ENCODE data around the gene RGS3.

The RGS3 gene

DNA sequence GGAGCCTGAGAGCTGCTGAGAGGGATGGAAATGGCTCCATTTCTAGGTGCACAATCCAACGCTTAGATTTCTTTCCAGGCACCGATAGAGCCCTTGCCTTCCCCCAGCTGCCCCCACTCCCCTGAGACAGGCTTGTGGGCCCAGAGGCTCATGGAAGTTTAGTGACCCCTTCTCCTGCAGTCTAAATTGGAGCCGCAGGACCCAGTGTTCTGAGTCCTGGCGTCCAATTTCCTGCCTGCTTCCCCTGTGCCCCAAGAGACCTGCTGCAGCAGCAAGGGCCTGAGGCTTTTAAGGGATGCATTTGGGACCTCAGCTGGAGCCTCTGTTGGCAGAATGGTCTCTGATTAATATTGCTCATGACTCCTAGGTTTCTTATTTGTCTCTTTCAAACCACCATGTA lies 61.7 kb downstream of the RGS3 start:
- Histone ChIP-seq H3K36me3 (ENCODE audit: control insufficient read depth in 1 of 2, insufficient read depth in 2 of 2, low read depth in 1 of 2, low read length in 2 of 2) (peaks cover 0 to 35% of the 10 kb centered on the region in 2 experiments), H3K18ac (ENCODE audit: low read depth in 1 of 2, low read length in 2 of 2) (no peak overlapping the region), H3K9ac (ENCODE audit: low read length) (no peak overlapping the region), H3K27me3 (ENCODE audit: control insufficient read depth in 1 of 2, insufficient read depth in 1 of 2, low read length in 2 of 2) (peaks cover 0 to 40% of the 10 kb centered on the region in 2 experiments), H3K14ac (ENCODE audit: low read length in 2 of 2) (no peak overlapping the region), H3K4me3 (ENCODE audit: insufficient read depth in 1 of 2, low read depth in 1 of 2, low read length in 2 of 2) (no peak overlapping the region), H2BK5ac (ENCODE audit: low read depth, low read length, poor library complexity, severe bottlenecking) (no peak overlapping the region), H4K91ac (ENCODE audit: low read length) (no peak overlapping the region), H3K23ac (ENCODE audit: low read length in 2 of 2) (no peak overlapping the region), H3K27ac (ENCODE audit: low read length, poor library complexity, severe bottlenecking) (no peak overlapping the region), H4K8ac (ENCODE audit: low read length) (no peak overlapping the region), H3K9me3 (ENCODE audit: control insufficient read depth, low read length) (no peaks in the 10 kb centered on the region), H3K4me2 (ENCODE audit: low read length, poor library complexity, severe bottlenecking) (no peak overlapping the region), H2BK15ac (ENCODE audit: low read depth, poor library complexity, severe bottlenecking) (no peak overlapping the region), H3K79me1 (replicated peaks; ENCODE audit: low read length, poor library complexity, severe bottlenecking) (peaks cover 15% of the 10 kb centered on the region), H2BK120ac (ENCODE audit: low read depth, low read length) (no peak overlapping the region), H2AK5ac (ENCODE audit: low read length, severe bottlenecking) (no peak overlapping the region), H3K4ac (ENCODE audit: low read depth in 1 of 2, low read length in 2 of 2) (no peak overlapping the region), H3K4me1 (ENCODE audit: control insufficient read depth, insufficient read depth, low read depth, low read length) (peaks cover 20% of the 10 kb centered on the region), H2BK12ac (ENCODE audit: low read length in 2 of 2) (no peak overlapping the region), H2AFZ (ENCODE audit: low read depth, low read length) (no peak overlapping the region)
- DNase-seq = no peak
- WGBS = 90% methylated on average over 4 of the region's 4 CpGs

GRCh38 chr9:113525831-113526230 lies 62.3 kb downstream of the RGS3 start:
- Histone ChIP-seq H3K9me3 (ENCODE audit: control insufficient read depth, low read length) (no peaks in the 10 kb centered on the region), H3K18ac (ENCODE audit: low read depth in 1 of 2, low read length in 2 of 2) (no peak overlapping the region), H3K14ac (ENCODE audit: low read length in 2 of 2) (no peak overlapping the region), H3K4me3 (ENCODE audit: insufficient read depth in 1 of 2, low read depth in 1 of 2, low read length in 2 of 2) (no peak overlapping the region), H2AFZ (ENCODE audit: low read depth, low read length) (no peak overlapping the region), H3K4me2 (ENCODE audit: low read length, poor library complexity, severe bottlenecking) (no peak overlapping the region), H4K91ac (ENCODE audit: low read length) (no peak overlapping the region), H4K8ac (ENCODE audit: low read length) (no peak overlapping the region), H3K27me3 (ENCODE audit: control insufficient read depth in 1 of 2, insufficient read depth in 1 of 2, low read length in 2 of 2) (peaks cover 0 to 44% of the 10 kb centered on the region in 2 experiments), H3K4ac (ENCODE audit: low read depth in 1 of 2, low read length in 2 of 2) (no peak overlapping the region), H3K27ac (ENCODE audit: low read length, poor library complexity, severe bottlenecking) (no peak overlapping the region), H2BK120ac (ENCODE audit: low read depth, low read length) (no peak overlapping the region), H2BK12ac (ENCODE audit: low read length in 2 of 2) (no peak overlapping the region), H2BK5ac (ENCODE audit: low read depth, low read length, poor library complexity, severe bottlenecking) (no peak overlapping the region), H3K79me1 (replicated peaks; ENCODE audit: low read length, poor library complexity, severe bottlenecking) (peaks cover 15% of the 10 kb centered on the region), H3K36me3 (ENCODE audit: control insufficient read depth in 1 of 2, insufficient read depth in 2 of 2, low read depth in 1 of 2, low read length in 2 of 2) (peaks cover 0 to 35% of the 10 kb centered on the region in 2 experiments), H3K23ac (ENCODE audit: low read length in 2 of 2) (no peak overlapping the region), H2AK5ac (ENCODE audit: low read length, severe bottlenecking) (no peak overlapping the region), H2BK15ac (ENCODE audit: low read depth, poor library complexity, severe bottlenecking) (no peak overlapping the region), H3K9ac (ENCODE audit: low read length) (no peak overlapping the region), H3K4me1 (ENCODE audit: control insufficient read depth, insufficient read depth, low read depth, low read length) (peaks cover 16% of the 10 kb centered on the region)
- no peak for DNase-seq
- WGBS = 95% methylated on average over 8 of the region's 8 CpGs

GRCh38 chr9:113526231-113526746 lies 62.8 kb downstream of the RGS3 start:
- H3K27me3 ChIP-seq (ENCODE audit: control insufficient read depth in 1 of 2, insufficient read depth in 1 of 2, low read length in 2 of 2) = peaks cover 0 to 49% of the 10 kb centered on the region in 2 experiments
- H3K18ac ChIP-seq (ENCODE audit: low read depth in 1 of 2, low read length in 2 of 2) = no peak overlapping the region
- H3K4me2 ChIP-seq (ENCODE audit: low read length, poor library complexity, severe bottlenecking) = no peak overlapping the region
- no peak overlapping the region for H2BK15ac ChIP-seq (ENCODE audit: low read depth, poor library complexity, severe bottlenecking)
- no peak overlapping the region for H4K8ac ChIP-seq (ENCODE audit: low read length)
- no peaks in the 10 kb centered on the region for H3K9me3 ChIP-seq (ENCODE audit: control insufficient read depth, low read length)
- H2BK120ac ChIP-seq (ENCODE audit: low read depth, low read length) = no peak overlapping the region
- H2BK12ac ChIP-seq (ENCODE audit: low read length in 2 of 2) = no peak overlapping the region
- H3K4me1 ChIP-seq (ENCODE audit: control insufficient read depth, insufficient read depth, low read depth, low read length) = peaks cover 16% of the 10 kb centered on the region
- no peak overlapping the region for H2AFZ ChIP-seq (ENCODE audit: low read depth, low read length)
- no peak overlapping the region for H3K9ac ChIP-seq (ENCODE audit: low read length)
- no peak overlapping the region for H3K4me3 ChIP-seq (ENCODE audit: insufficient read depth in 1 of 2, low read depth in 1 of 2, low read length in 2 of 2)
- no peak overlapping the region for H2AK5ac ChIP-seq (ENCODE audit: low read length, severe bottlenecking)
- H2BK5ac ChIP-seq (ENCODE audit: low read depth, low read length, poor library complexity, severe bottlenecking) = no peak overlapping the region
- H3K23ac ChIP-seq (ENCODE audit: low read length in 2 of 2) = no peak overlapping the region
- no peak overlapping the region for H3K14ac ChIP-seq (ENCODE audit: low read length in 2 of 2)
- peaks cover 0 to 35% of the 10 kb centered on the region in 2 experiments for H3K36me3 ChIP-seq (ENCODE audit: control insufficient read depth in 1 of 2, insufficient read depth in 2 of 2, low read depth in 1 of 2, low read length in 2 of 2)
- H4K91ac ChIP-seq (ENCODE audit: low read length) = no peak overlapping the region
- H3K4ac ChIP-seq (ENCODE audit: low read depth in 1 of 2, low read length in 2 of 2) = no peak overlapping the region
- 96% methylated on average over 7 of the region's 8 CpGs for WGBS
- peaks cover 15% of the 10 kb centered on the region for H3K79me1 ChIP-seq (replicated peaks; ENCODE audit: low read length, poor library complexity, severe bottlenecking)
- no peak for DNase-seq
- H3K27ac ChIP-seq (ENCODE audit: low read length, poor library complexity, severe bottlenecking) = no peak overlapping the region

GRCh38 chr9:113526841-113527240 lies 63.3 kb downstream of the RGS3 start:
- Histone ChIP-seq H3K27ac (ENCODE audit: low read length, poor library complexity, severe bottlenecking) (no peak overlapping the region), H3K9ac (ENCODE audit: low read length) (no peak overlapping the region), H3K4me2 (ENCODE audit: low read length, poor library complexity, severe bottlenecking) (no peak overlapping the region), H2BK5ac (ENCODE audit: low read depth, low read length, poor library complexity, severe bottlenecking) (no peak overlapping the region), H2BK120ac (ENCODE audit: low read depth, low read length) (no peak overlapping the region), H3K36me3 (ENCODE audit: control insufficient read depth in 1 of 2, insufficient read depth in 2 of 2, low read depth in 1 of 2, low read length in 2 of 2) (peaks cover 0 to 35% of the 10 kb centered on the region in 2 experiments), H4K8ac (ENCODE audit: low read length) (no peak overlapping the region), H4K91ac (ENCODE audit: low read length) (no peak overlapping the region), H3K9me3 (ENCODE audit: control insufficient read depth, low read length) (no peaks in the 10 kb centered on the region), H2BK12ac (ENCODE audit: low read length in 2 of 2) (no peak overlapping the region), H2BK15ac (ENCODE audit: low read depth, poor library complexity, severe bottlenecking) (no peak overlapping the region), H3K23ac (ENCODE audit: low read length in 2 of 2) (no peak overlapping the region), H3K27me3 (ENCODE audit: control insufficient read depth in 1 of 2, insufficient read depth in 1 of 2, low read length in 2 of 2) (peaks cover 0 to 52% of the 10 kb centered on the region in 2 experiments), H3K18ac (ENCODE audit: low read depth in 1 of 2, low read length in 2 of 2) (no peak overlapping the region), H2AFZ (ENCODE audit: low read depth, low read length) (no peak overlapping the region), H3K79me1 (replicated peaks; ENCODE audit: low read length, poor library complexity, severe bottlenecking) (peaks cover 15% of the 10 kb centered on the region), H3K4me3 (ENCODE audit: insufficient read depth in 1 of 2, low read depth in 1 of 2, low read length in 2 of 2) (no peak overlapping the region), H2AK5ac (ENCODE audit: low read length, severe bottlenecking) (no peak overlapping the region), H3K4me1 (ENCODE audit: control insufficient read depth, insufficient read depth, low read depth, low read length) (peaks cover 16% of the 10 kb centered on the region), H3K4ac (ENCODE audit: low read depth in 1 of 2, low read length in 2 of 2) (no peak overlapping the region), H3K14ac (ENCODE audit: low read length in 2 of 2) (no peak overlapping the region)
- WGBS = 71% methylated on average over 4 of the region's 4 CpGs
- no peak for DNase-seq

Measured in mesenchymal stem cell (in vitro differentiated cells and primary cell).